K562 (cell line): ENCODE results near the gene ELOVL7. TPM values are rescaled to one million over a fixed set of nuclear protein-coding genes. Genes with fewer than 3 reads are reported as not detected.

ENCODE experiments used
- ARNT ChIP-seq, 2 experiments: fragments of 450-650 bp; IDR thresholded peaks; 2 replicates each; pipeline ENCODE4 v1.6.1; 2016; ENCODE audit warnings: mild to moderate bottlenecking in 1 of 2
- DEAF1 ChIP-seq: fragments of 450-650 bp; formaldehyde crosslinking; IDR thresholded peaks from 2 replicates; pipeline ENCODE4 v1.4.0; 2020; ENCODE audit warnings: mild to moderate bottlenecking, moderate library complexity
- GABPB1 ChIP-seq: sonication (generic); formaldehyde crosslinking; IDR thresholded peaks from 2 replicates; pipeline ENCODE4 v1.8.0; 2022; ENCODE audit warnings: mild to moderate bottlenecking, missing genetic modification reagents
- GATA2 ChIP-seq: sonication (generic); formaldehyde crosslinking; IDR thresholded peaks from 2 replicates; pipeline ENCODE4 v1.4.0; 2020; ENCODE audit warnings: mild to moderate bottlenecking, missing genetic modification reagents
- NR2C2 ChIP-seq, 2 experiments: fragments of 200-800 bp in 1 of 2; sonication (Bioruptor generic) in 1 of 2; sonication (generic) in 1 of 2; formaldehyde crosslinking in 1 of 2; IDR thresholded peaks; 2 replicates each; pipeline versions ENCODE4 v1.6.1 to v1.8.0; 2016 to 2022; ENCODE audit warnings: mild to moderate bottlenecking in 1 of 2, missing compliant biosample characterization in 1 of 2, missing genetic modification characterization in 1 of 2, missing genetic modification reagents in 1 of 2
- POLR2H ChIP-seq: IDR thresholded peaks from 2 replicates; pipeline ENCODE4 v1.6.1; 2016; ENCODE audit warnings: missing genetic modification characterization, low read depth, mild to moderate bottlenecking, control low read depth, missing compliant biosample characterization, moderate library complexity
- SUPT5H ChIP-seq: fragments of 450-650 bp; IDR thresholded peaks from 2 replicates; pipeline ENCODE4 v1.6.1; 2016
- ZKSCAN8 ChIP-seq: fragments of 200-800 bp; sonication (Bioruptor generic); IDR thresholded peaks from 2 replicates; pipeline ENCODE4 v1.6.1; 2016; ENCODE audit warnings: missing genetic modification characterization, missing compliant biosample characterization
- ZNF347 ChIP-seq: fragments of 450-650 bp; formaldehyde crosslinking; IDR thresholded peaks from 2 replicates; pipeline ENCODE4 v1.4.0; 2020; ENCODE audit warnings: low read depth, mild to moderate bottlenecking, moderate library complexity
- ZNF77 ChIP-seq: fragments of 250-450 bp; sonication (Bioruptor Pico); IDR thresholded peaks from 2 replicates; pipeline ENCODE4 v1.5.0; 2020
- ZNF785 ChIP-seq: fragments of 250-450 bp; sonication (Bioruptor Pico); IDR thresholded peaks from 2 replicates; pipeline ENCODE4 v1.4.0; 2020; ENCODE audit warnings: mild to moderate bottlenecking
- ZSCAN32 ChIP-seq: fragments of 450-650 bp; formaldehyde crosslinking; IDR thresholded peaks from 2 replicates; pipeline ENCODE4 v1.4.0; 2020; ENCODE audit warnings: mild to moderate bottlenecking, moderate library complexity
- polyA plus RNA-seq, 8 experiments: library from polyadenylated mRNA; depleted of rRNA in 4 of 8; stranded (reverse) in 5 of 8; unstranded in 3 of 8; fragments of >200 nt; fragmentation: Nextera tagmentation in 2 of 8; fragmentation: Illumina TruSeq in 1 of 8; extraction: Ambion mirVana in 2 of 8; extraction: Trizol in 1 of 8; gene quantifications; 2 replicates each; pipeline versions ENCODE4 v1.2.1 to v1.2.3, GENCODE V29; 2011 to 2014; ENCODE audit warnings: inconsistent platforms in 1 of 8, missing spikeins in 1 of 8
- total RNA-seq, 7 experiments: library from RNA; depleted of rRNA in 6 of 7; stranded (reverse); fragments of >200 nt in 6 of 7; fragmentation: Illumina TruSeq in 2 of 7; extraction: Trizol in 2 of 7; gene quantifications; 2 replicates each; pipeline versions ENCODE4 v1.2.1 to v1.2.3, GENCODE V29; 2011 to 2021; ENCODE audit warnings: low replicate concordance in 1 of 7
- TF ChIP-seq, protein P1 (sequence below): fragments of 450-650 bp; formaldehyde crosslinking; IDR thresholded peaks from 2 replicates; pipeline ENCODE4 v1.4.0; 2020; ENCODE audit warnings: mild to moderate bottlenecking, mixed read lengths
- TF ChIP-seq, protein P2 (sequence below), 2 experiments: fragments of 450-650 bp in 1 of 2; IDR thresholded peaks; 2 replicates each; pipeline ENCODE4 v1.6.1; 2011 to 2017; ENCODE audit warnings: low read depth in 2 of 2, antibody characterized with exemption in 1 of 2, borderline replicate concordance in 1 of 2, low read length in 1 of 2, mild to moderate bottlenecking in 1 of 2, mixed read lengths in 1 of 2; ENCODE audit not compliant: control insufficient read depth in 1 of 2
- TF ChIP-seq, protein P3 (sequence below): sonication (generic); formaldehyde crosslinking; IDR thresholded peaks from 2 replicates; pipeline ENCODE4 v1.8.1; 2023; ENCODE audit warnings: missing genetic modification reagents, mild to moderate bottlenecking, borderline replicate concordance

Gene ELOVL7
- total and polyA plus RNA-seq, 9 of the 15 experiments (the other 6 are each of a cell fraction or from before 2014, with no cell fraction given) = 4.5 to 12.3 (median 6.9) TPM

GRCh38 chr5:60820593-60821487, 23.2 kb downstream of the ELOVL7 start (continued):
- TF ChIP-seq POLR2H (tag) (peak; percentile 73), ZKSCAN8 (peak; percentile 81), ZNF785 (CRISPR knock-in tag) (no peak), ZNF77 (CRISPR knock-in tag) (no peak), ZNF347 (no peak), ARNT (IDR thresholded peaks at IDR 0.05) (peak in 1 of 2 experiments; percentile 84; a peak in 2 of 4 replicates), SUPT5H (no peak), NR2C2 (CRISPR knock-in tag; IDR thresholded peaks at IDR 0.05) (no peak), NR2C2 (tag; IDR thresholded peaks at IDR 0.05) (peak; percentile 67), ZSCAN32 (CRISPR knock-in tag) (no peak), GABPB1 (CRISPR knock-in tag) (no peak), DEAF1 (CRISPR knock-in tag) (peak; percentile 30; the same call in 1 of the 2 replicates), GATA2 (CRISPR knock-in tag) (peak; percentile 83)
- TF ChIP-seq, protein P1, sequence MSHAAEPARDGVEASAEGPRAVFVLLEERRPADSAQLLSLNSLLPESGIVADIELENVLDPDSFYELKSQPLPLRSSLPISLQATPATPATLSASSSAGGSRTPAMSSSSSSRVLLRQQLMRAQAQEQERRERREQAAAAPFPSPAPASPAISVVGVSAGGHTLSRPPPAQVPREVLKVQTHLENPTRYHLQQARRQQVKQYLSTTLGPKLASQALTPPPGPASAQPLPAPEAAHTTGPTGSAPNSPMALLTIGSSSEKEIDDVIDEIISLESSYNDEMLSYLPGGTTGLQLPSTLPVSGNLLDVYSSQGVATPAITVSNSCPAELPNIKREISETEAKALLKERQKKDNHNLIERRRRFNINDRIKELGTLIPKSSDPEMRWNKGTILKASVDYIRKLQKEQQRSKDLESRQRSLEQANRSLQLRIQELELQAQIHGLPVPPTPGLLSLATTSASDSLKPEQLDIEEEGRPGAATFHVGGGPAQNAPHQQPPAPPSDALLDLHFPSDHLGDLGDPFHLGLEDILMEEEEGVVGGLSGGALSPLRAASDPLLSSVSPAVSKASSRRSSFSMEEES (CRISPR knock-in tag) = no peak
- TF ChIP-seq, protein P2, sequence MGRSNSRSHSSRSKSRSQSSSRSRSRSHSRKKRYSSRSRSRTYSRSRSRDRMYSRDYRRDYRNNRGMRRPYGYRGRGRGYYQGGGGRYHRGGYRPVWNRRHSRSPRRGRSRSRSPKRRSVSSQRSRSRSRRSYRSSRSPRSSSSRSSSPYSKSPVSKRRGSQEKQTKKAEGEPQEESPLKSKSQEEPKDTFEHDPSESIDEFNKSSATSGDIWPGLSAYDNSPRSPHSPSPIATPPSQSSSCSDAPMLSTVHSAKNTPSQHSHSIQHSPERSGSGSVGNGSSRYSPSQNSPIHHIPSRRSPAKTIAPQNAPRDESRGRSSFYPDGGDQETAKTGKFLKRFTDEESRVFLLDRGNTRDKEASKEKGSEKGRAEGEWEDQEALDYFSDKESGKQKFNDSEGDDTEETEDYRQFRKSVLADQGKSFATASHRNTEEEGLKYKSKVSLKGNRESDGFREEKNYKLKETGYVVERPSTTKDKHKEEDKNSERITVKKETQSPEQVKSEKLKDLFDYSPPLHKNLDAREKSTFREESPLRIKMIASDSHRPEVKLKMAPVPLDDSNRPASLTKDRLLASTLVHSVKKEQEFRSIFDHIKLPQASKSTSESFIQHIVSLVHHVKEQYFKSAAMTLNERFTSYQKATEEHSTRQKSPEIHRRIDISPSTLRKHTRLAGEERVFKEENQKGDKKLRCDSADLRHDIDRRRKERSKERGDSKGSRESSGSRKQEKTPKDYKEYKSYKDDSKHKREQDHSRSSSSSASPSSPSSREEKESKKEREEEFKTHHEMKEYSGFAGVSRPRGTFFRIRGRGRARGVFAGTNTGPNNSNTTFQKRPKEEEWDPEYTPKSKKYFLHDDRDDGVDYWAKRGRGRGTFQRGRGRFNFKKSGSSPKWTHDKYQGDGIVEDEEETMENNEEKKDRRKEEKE (IDR thresholded peaks at IDR 0.05; ENCODE audit: borderline replicate concordance in 1 of 2, control insufficient read depth in 1 of 2, low read depth in 2 of 2, low read length in 1 of 2) = no peak
- TF ChIP-seq, protein P3, sequence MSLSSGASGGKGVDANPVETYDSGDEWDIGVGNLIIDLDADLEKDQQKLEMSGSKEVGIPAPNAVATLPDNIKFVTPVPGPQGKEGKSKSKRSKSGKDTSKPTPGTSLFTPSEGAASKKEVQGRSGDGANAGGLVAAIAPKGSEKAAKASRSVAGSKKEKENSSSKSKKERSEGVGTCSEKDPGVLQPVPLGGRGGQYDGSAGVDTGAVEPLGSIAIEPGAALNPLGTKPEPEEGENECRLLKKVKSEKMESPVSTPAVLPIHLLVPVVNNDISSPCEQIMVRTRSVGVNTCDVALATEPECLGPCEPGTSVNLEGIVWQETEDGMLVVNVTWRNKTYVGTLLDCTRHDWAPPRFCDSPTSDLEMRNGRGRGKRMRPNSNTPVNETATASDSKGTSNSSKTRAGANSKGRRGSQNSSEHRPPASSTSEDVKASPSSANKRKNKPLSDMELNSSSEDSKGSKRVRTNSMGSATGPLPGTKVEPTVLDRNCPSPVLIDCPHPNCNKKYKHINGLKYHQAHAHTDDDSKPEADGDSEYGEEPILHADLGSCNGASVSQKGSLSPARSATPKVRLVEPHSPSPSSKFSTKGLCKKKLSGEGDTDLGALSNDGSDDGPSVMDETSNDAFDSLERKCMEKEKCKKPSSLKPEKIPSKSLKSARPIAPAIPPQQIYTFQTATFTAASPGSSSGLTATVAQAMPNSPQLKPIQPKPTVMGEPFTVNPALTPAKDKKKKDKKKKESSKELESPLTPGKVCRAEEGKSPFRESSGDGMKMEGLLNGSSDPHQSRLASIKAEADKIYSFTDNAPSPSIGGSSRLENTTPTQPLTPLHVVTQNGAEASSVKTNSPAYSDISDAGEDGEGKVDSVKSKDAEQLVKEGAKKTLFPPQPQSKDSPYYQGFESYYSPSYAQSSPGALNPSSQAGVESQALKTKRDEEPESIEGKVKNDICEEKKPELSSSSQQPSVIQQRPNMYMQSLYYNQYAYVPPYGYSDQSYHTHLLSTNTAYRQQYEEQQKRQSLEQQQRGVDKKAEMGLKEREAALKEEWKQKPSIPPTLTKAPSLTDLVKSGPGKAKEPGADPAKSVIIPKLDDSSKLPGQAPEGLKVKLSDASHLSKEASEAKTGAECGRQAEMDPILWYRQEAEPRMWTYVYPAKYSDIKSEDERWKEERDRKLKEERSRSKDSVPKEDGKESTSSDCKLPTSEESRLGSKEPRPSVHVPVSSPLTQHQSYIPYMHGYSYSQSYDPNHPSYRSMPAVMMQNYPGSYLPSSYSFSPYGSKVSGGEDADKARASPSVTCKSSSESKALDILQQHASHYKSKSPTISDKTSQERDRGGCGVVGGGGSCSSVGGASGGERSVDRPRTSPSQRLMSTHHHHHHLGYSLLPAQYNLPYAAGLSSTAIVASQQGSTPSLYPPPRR (CRISPR knock-in tag) = no peak
